ENCODE data around the gene ARHGAP21. TPM values are rescaled to one million over a fixed set of nuclear protein-coding genes. Genes with fewer than 3 reads are reported as not detected.

ARHGAP21 gene
- total RNA-seq, 1 experiment from 2014 or later = 59.4 TPM

GRCh38 chr10:24561453-24561852 lies 162.2 kb downstream of the ARHGAP21 start:
- Mint-ChIP-seq H3K9me3 (no peaks in the 10 kb centered on the region), H3K36me3 (ENCODE audit: insufficient read depth in 1 of 3, low read depth in 3 of 3) (no peaks in the 10 kb centered on the region; a peak in 1 of 7 replicates), H3K27me3 (ENCODE audit: low read depth) (peaks cover 10% of the 10 kb centered on the region), H3K4me3 (no peak overlapping the region), H3K27ac (0 out of 7 replicates have a peak overlapping the region, but pooled peaks of 1 of the 3 experiments have one; percentile 14), H3K4me1 (peaks cover 8 to 11% of the 10 kb centered on the region in 2 experiments)
- no peak overlapping the region for H3K9ac ChIP-seq (ENCODE audit: extremely low read depth, insufficient read length, low read length)
- no peak overlapping the region for H3T11ph ChIP-seq (ENCODE audit: low read length)
- H4K20me1 ChIP-seq (ENCODE audit: control insufficient read depth, insufficient read depth, insufficient read length) = no peaks in the 10 kb centered on the region
- H2BK5ac ChIP-seq (ENCODE audit: insufficient read length, low read length) = no peak overlapping the region
- no peak overlapping the region for H3K23ac ChIP-seq (ENCODE audit: insufficient read length, low read depth, low read length)
- no peaks in the 10 kb centered on the region for H3K23me2 ChIP-seq (ENCODE audit: insufficient read length, low read depth, low read length, poor library complexity, severe bottlenecking)
- no peaks in the 10 kb centered on the region for H3K79me1 ChIP-seq (ENCODE audit: insufficient read depth, low read depth, low read length, poor library complexity, severe bottlenecking)
- H3K9me3 ChIP-seq (ENCODE audit: control insufficient read depth, low read depth, low read length) = no peaks in the 10 kb centered on the region
- no CpG with 5 or more reads among the region's 3 CpGs for WGBS (ENCODE audit: extremely low coverage, insufficient read length, low lambda C conversion rate)
- no peak overlapping the region for H3K27ac ChIP-seq (ENCODE audit: insufficient read length, low read depth, low read length)
- no peaks in the 10 kb centered on the region for H3K79me2 ChIP-seq (ENCODE audit: insufficient read depth, low read length)
- no peaks in the 10 kb centered on the region for H3K27me3 ChIP-seq (ENCODE audit: insufficient read depth, low read length)
- no peak overlapping the region for H2BK20ac ChIP-seq (ENCODE audit: low read depth, low read length, poor library complexity, severe bottlenecking)
- H2BK15ac ChIP-seq (ENCODE audit: low read depth, low read length) = no peak overlapping the region
- no peaks in the 10 kb centered on the region for H3K4me1 ChIP-seq (ENCODE audit: insufficient read depth, low read length)
- no peak overlapping the region for H4K5ac ChIP-seq (ENCODE audit: insufficient read length, low read depth, low read length)
- H3K4me2 ChIP-seq (ENCODE audit: insufficient read depth, insufficient read length, low read length) = no peak overlapping the region
- DNase-seq = no peak
- no peak overlapping the region for H4K91ac ChIP-seq (ENCODE audit: insufficient read length, low read depth, low read length)
- H3K56ac ChIP-seq (ENCODE audit: insufficient read length, low read depth, low read length) = no peak overlapping the region
- no peak overlapping the region for H2AFZ ChIP-seq (ENCODE audit: low read length)
- H3K18ac ChIP-seq (ENCODE audit: insufficient read length, low read depth, low read length) = no peak overlapping the region
- no peak overlapping the region for H4K8ac ChIP-seq (replicated peaks; ENCODE audit: insufficient read length, low read depth, low read length)
- H3K4ac ChIP-seq (ENCODE audit: low read depth, low read length) = no peak overlapping the region
- no peak overlapping the region for H2BK120ac ChIP-seq (ENCODE audit: low read depth, low read length, poor library complexity, severe bottlenecking)
- H3K14ac ChIP-seq (ENCODE audit: insufficient read depth, low read length) = no peak overlapping the region
- TF ChIP-seq, protein P1, sequence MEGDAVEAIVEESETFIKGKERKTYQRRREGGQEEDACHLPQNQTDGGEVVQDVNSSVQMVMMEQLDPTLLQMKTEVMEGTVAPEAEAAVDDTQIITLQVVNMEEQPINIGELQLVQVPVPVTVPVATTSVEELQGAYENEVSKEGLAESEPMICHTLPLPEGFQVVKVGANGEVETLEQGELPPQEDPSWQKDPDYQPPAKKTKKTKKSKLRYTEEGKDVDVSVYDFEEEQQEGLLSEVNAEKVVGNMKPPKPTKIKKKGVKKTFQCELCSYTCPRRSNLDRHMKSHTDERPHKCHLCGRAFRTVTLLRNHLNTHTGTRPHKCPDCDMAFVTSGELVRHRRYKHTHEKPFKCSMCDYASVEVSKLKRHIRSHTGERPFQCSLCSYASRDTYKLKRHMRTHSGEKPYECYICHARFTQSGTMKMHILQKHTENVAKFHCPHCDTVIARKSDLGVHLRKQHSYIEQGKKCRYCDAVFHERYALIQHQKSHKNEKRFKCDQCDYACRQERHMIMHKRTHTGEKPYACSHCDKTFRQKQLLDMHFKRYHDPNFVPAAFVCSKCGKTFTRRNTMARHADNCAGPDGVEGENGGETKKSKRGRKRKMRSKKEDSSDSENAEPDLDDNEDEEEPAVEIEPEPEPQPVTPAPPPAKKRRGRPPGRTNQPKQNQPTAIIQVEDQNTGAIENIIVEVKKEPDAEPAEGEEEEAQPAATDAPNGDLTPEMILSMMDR (conservative IDR thresholded peaks at IDR 0.05) = no peak
- H2AK5ac ChIP-seq (ENCODE audit: insufficient read length, low read length) = no peak overlapping the region
- no peak overlapping the region for H2BK12ac ChIP-seq (ENCODE audit: insufficient read length, low read depth, low read length)

Measured in H9 (cell line).